Retina (tissue), 1 donor: Measurements from ENCODE around the gene VTCN1.
A peak's percentile ranks its signal among the peaks of the same experiment; 100 is the strongest.
"Not testable (repeated sequence)": the region's sequence is repeated elsewhere in the genome, so short reads cannot be mapped to it uniquely, and the experiment has no call there.

Experiments used
- DNase-seq: peaks from one replicate; pipeline ENCODE4 v3.0.0-alpha.2; 2016

VTCN1 gene

GRCh38 chr1:117210831-117211261 lies at the start of gene VTCN1:
Gene VTCN1, minus strand, starts transcription at chr1:117210927. Its CDS starts 72 bp downstream, at chr1:117210855.
- no peak for DNase-seq

GRCh38 chr1:117258791-117259190 lies 48.1 kb upstream of the VTCN1 start:
- DNase-seq, result no peak

- not testable (repeated sequence) for DNase-seq
Measured at GRCh38 chr1:117258075-117258474, 47.3 kb upstream of the VTCN1 start.

GRCh38 chr1:117257291-117257690 lies 46.6 kb upstream of the VTCN1 start:
- DNase-seq, result no peak

- no peak for DNase-seq
Measured at GRCh38 chr1:117250061-117250606, 39.4 kb upstream of the VTCN1 start.

- DNase-seq, result no peak
Measured at GRCh38 chr1:117244971-117245370, 34.2 kb upstream of the VTCN1 start.

- DNase-seq, result no peak
Measured at GRCh38 chr1:117244306-117244705, 33.6 kb upstream of the VTCN1 start.

- no peak for DNase-seq
Measured at GRCh38 chr1:117241512-117241911, 30.8 kb upstream of the VTCN1 start.

GRCh38 chr1:117240547-117240946 lies 29.8 kb upstream of the VTCN1 start:
- DNase-seq, result no peak

GRCh38 chr1:117239467-117239866 lies 28.7 kb upstream of the VTCN1 start:
- no peak for DNase-seq

GRCh38 chr1:117237726-117238381 lies 27.1 kb upstream of the VTCN1 start:
- no peak for DNase-seq

- DNase-seq, result no peak
Measured at GRCh38 chr1:117235863-117236465, 25.2 kb upstream of the VTCN1 start.

- peak; percentile 36 for DNase-seq
Measured at GRCh38 chr1:117232531-117232930, 21.8 kb upstream of the VTCN1 start.

- no peak for DNase-seq
Measured at GRCh38 chr1:117231748-117232373, 21.1 kb upstream of the VTCN1 start.

- DNase-seq, result no peak
Measured at GRCh38 chr1:117231312-117231711, 20.6 kb upstream of the VTCN1 start.

GRCh38 chr1:117229217-117229616 lies 18.5 kb upstream of the VTCN1 start:
- no peak for DNase-seq

- no peak for DNase-seq
Measured at GRCh38 chr1:117225931-117226330, 15.2 kb upstream of the VTCN1 start.

- DNase-seq, result no peak
Measured at GRCh38 chr1:117216718-117217117, 6.0 kb upstream of the VTCN1 start.

GRCh38 chr1:117215733-117216462 lies 5.2 kb upstream of the VTCN1 start:
- no peak for DNase-seq

GRCh38 chr1:117215019-117215418 lies 4.3 kb upstream of the VTCN1 start:
- DNase-seq, result no peak

- DNase-seq, result no peak
Measured at GRCh38 chr1:117213046-117213445, 2.3 kb upstream of the VTCN1 start.

- DNase-seq, result no peak
Measured at GRCh38 chr1:117210386-117210785, 341 bp downstream of the VTCN1 start.

- no peak for DNase-seq
Measured at GRCh38 chr1:117209094-117209493, 1.6 kb downstream of the VTCN1 start.
